ENCODE results near the gene GPBAR1. TPM values are rescaled to one million over a fixed set of nuclear protein-coding genes. Genes with fewer than 3 reads are reported as not detected.
"Not testable (repeated sequence)": the region's sequence is repeated elsewhere in the genome, so short reads cannot be mapped to it uniquely, and the experiment has no call there.

GPBAR1 gene
- total RNA-seq, 1 donor = 0.36 TPM

- H3K9me3 ChIP-seq (ENCODE audit: low read depth, low read length) = no peaks in the 10 kb centered on the region
- peak overlapping the region; percentile 99 for H3K4me2 ChIP-seq (ENCODE audit: insufficient read depth, low read length)
- peaks cover 24% of the 10 kb centered on the region for H4K20me1 ChIP-seq (ENCODE audit: insufficient read depth, low read length)
- peak; percentile 81 for DNase-seq (ENCODE audit: insufficient read length, low spot score, missing footprints)
- peaks cover 47% of the 10 kb centered on the region for H3K36me3 ChIP-seq (ENCODE audit: insufficient read depth, low read length)
- peak overlapping the region; percentile 69 for H3K27ac ChIP-seq (ENCODE audit: low read depth, low read length)
- peaks cover 55% of the 10 kb centered on the region for H3K79me2 ChIP-seq (ENCODE audit: insufficient read depth, low read length)
- no peak for TF ChIP-seq CTCF (IDR thresholded peaks at IDR 0.05; ENCODE audit: extremely low read depth, low read depth, low read length)
- H2AFZ ChIP-seq (ENCODE audit: low read length) = peak overlapping the region; percentile 87
- no peaks in the 10 kb centered on the region for H3K27me3 ChIP-seq (ENCODE audit: insufficient read depth, low read length)
- peaks cover 30% of the 10 kb centered on the region for H3K4me1 ChIP-seq (ENCODE audit: insufficient read depth, low read length)
- peak overlapping the region; percentile 97 for H3K4me3 ChIP-seq (ENCODE audit: insufficient read depth, low read length)
Measured at GRCh38 chr2:218270721-218271486, 10.1 kb downstream of the GPBAR1 start.

- DNase-seq (ENCODE audit: insufficient read length, low spot score, missing footprints) = peak; percentile 65
- Histone ChIP-seq H3K4me2 (ENCODE audit: insufficient read depth, low read length) (peak overlapping the region; percentile 99), H3K9me3 (ENCODE audit: low read depth, low read length) (no peaks in the 10 kb centered on the region), H3K27me3 (ENCODE audit: insufficient read depth, low read length) (no peaks in the 10 kb centered on the region), H4K20me1 (ENCODE audit: insufficient read depth, low read length) (peaks cover 20% of the 10 kb centered on the region), H3K4me1 (ENCODE audit: insufficient read depth, low read length) (peaks cover 30% of the 10 kb centered on the region), H2AFZ (ENCODE audit: low read length) (no peak overlapping the region), H3K27ac (ENCODE audit: low read depth, low read length) (peak overlapping the region; percentile 69), H3K36me3 (ENCODE audit: insufficient read depth, low read length) (peaks cover 47% of the 10 kb centered on the region), H3K4me3 (ENCODE audit: insufficient read depth, low read length) (peak overlapping the region; percentile 97), H3K79me2 (ENCODE audit: insufficient read depth, low read length) (peaks cover 59% of the 10 kb centered on the region)
- TF ChIP-seq CTCF (IDR thresholded peaks at IDR 0.05; ENCODE audit: extremely low read depth, low read depth, low read length) = no peak
Measured at GRCh38 chr2:218271487-218271797, 10.6 kb downstream of the GPBAR1 start.

- H3K4me3 ChIP-seq (ENCODE audit: insufficient read depth, low read length) = peak overlapping the region; percentile 97
- no peaks in the 10 kb centered on the region for H3K27me3 ChIP-seq (ENCODE audit: insufficient read depth, low read length)
- peak overlapping the region; percentile 69 for H3K27ac ChIP-seq (ENCODE audit: low read depth, low read length)
- no peaks in the 10 kb centered on the region for H3K9me3 ChIP-seq (ENCODE audit: low read depth, low read length)
- H3K36me3 ChIP-seq (ENCODE audit: insufficient read depth, low read length) = peaks cover 47% of the 10 kb centered on the region
- peak overlapping the region; percentile 99 for H3K4me2 ChIP-seq (ENCODE audit: insufficient read depth, low read length)
- H3K4me1 ChIP-seq (ENCODE audit: insufficient read depth, low read length) = peaks cover 30% of the 10 kb centered on the region
- no peak overlapping the region for H2AFZ ChIP-seq (ENCODE audit: low read length)
- peak; percentile 87 for DNase-seq (ENCODE audit: insufficient read length, low spot score, missing footprints)
- peaks cover 22% of the 10 kb centered on the region for H4K20me1 ChIP-seq (ENCODE audit: insufficient read depth, low read length)
- H3K79me2 ChIP-seq (ENCODE audit: insufficient read depth, low read length) = peaks cover 65% of the 10 kb centered on the region
- TF ChIP-seq CTCF (IDR thresholded peaks at IDR 0.05; ENCODE audit: extremely low read depth, low read depth, low read length) = no peak
Measured at GRCh38 chr2:218271865-218272530, 11.2 kb downstream of the GPBAR1 start.

GRCh38 chr2:218272531-218273212 is 11.9 kb downstream of the GPBAR1 start:
- H3K4me1 ChIP-seq (ENCODE audit: insufficient read depth, low read length) = peaks cover 30% of the 10 kb centered on the region
- peaks cover 47% of the 10 kb centered on the region for H3K36me3 ChIP-seq (ENCODE audit: insufficient read depth, low read length)
- H2AFZ ChIP-seq (ENCODE audit: low read length) = no peak overlapping the region
- H3K79me2 ChIP-seq (ENCODE audit: insufficient read depth, low read length) = peaks cover 66% of the 10 kb centered on the region
- no peak overlapping the region for H3K4me2 ChIP-seq (ENCODE audit: insufficient read depth, low read length)
- H3K4me3 ChIP-seq (ENCODE audit: insufficient read depth, low read length) = no peak overlapping the region
- DNase-seq (ENCODE audit: insufficient read length, low spot score, missing footprints) = peak; percentile 96
- no peaks in the 10 kb centered on the region for H3K27me3 ChIP-seq (ENCODE audit: insufficient read depth, low read length)
- H4K20me1 ChIP-seq (ENCODE audit: insufficient read depth, low read length) = peaks cover 24% of the 10 kb centered on the region
- H3K9me3 ChIP-seq (ENCODE audit: low read depth, low read length) = no peaks in the 10 kb centered on the region
- H3K27ac ChIP-seq (ENCODE audit: low read depth, low read length) = peak overlapping the region; percentile 33
- TF ChIP-seq CTCF (IDR thresholded peaks at IDR 0.05; ENCODE audit: extremely low read depth, low read depth, low read length) = peak; percentile 91

- H3K4me3 ChIP-seq (ENCODE audit: insufficient read depth, low read length); H3K27me3 ChIP-seq (ENCODE audit: insufficient read depth, low read length); H3K9me3 ChIP-seq (ENCODE audit: low read depth, low read length); DNase-seq (ENCODE audit: insufficient read length, low spot score, missing footprints); H3K4me2 ChIP-seq (ENCODE audit: insufficient read depth, low read length); H2AFZ ChIP-seq (ENCODE audit: low read length): not testable (repeated sequence)
- H3K27ac ChIP-seq (ENCODE audit: low read depth, low read length) = peak overlapping the region; percentile 20
- peaks cover 72% of the 10 kb centered on the region for H3K79me2 ChIP-seq (ENCODE audit: insufficient read depth, low read length)
- peaks cover 24% of the 10 kb centered on the region for H4K20me1 ChIP-seq (ENCODE audit: insufficient read depth, low read length)
- H3K36me3 ChIP-seq (ENCODE audit: insufficient read depth, low read length) = peaks cover 53% of the 10 kb centered on the region
- H3K4me1 ChIP-seq (ENCODE audit: insufficient read depth, low read length) = peaks cover 30% of the 10 kb centered on the region
Measured at GRCh38 chr2:218273214-218273907, 12.5 kb downstream of the GPBAR1 start.
